HG03280 (cell line): ENCODE results near the gene IL6R.

Source experiments
- ATAC-seq: cut with Tn5 transposase; IDR thresholded peaks from one replicate; pipeline ENCODE4 v1.9.1; 2021; ENCODE audit warnings: mild to moderate bottlenecking, moderate library complexity; ENCODE audit not compliant: unreplicated experiment

The IL6R gene

DNA sequence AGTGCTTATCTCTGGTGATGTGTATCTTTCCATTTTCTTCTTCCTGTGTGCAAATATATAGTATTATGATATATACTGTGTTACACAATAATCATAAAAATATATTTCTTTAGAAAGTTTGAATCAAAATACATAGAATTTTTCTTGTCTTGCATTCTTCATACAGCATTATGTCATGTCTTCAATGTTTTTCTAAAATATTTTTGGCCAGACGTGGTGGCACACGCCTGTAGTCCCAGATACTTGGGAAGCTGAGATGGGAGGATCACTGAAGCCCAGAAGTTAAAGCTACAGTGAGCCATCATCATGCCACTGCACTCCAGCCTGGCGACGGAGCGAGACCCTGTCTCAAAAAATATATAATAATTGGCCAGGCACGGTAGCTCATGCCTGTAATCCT is 41.6 kb downstream of the IL6R start:
- no peak for ATAC-seq

DNA sequence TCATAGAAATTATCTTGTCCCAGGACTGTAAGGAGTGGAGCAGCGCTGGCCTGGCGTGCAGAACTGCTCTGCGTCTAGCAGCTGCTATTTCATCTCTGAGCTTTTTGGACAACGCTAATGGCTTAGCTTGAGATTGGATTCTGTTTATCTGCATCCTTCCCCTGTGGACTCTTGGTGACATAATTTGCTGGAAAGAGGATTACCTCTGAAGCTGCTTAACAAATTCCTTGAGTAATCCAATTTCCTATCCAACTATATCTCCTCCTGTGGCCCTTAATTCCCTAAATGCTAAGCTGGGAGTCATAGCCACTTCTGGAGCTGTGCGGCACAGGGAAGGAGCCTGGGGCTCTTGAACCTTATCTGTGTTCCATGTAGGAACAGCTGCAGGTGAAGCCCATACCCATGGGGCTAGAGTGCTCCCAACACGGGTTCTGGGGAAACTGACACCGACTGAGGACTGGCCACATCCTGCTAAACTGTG is 43.2 kb downstream of the IL6R start:
- no peak for ATAC-seq

DNA sequence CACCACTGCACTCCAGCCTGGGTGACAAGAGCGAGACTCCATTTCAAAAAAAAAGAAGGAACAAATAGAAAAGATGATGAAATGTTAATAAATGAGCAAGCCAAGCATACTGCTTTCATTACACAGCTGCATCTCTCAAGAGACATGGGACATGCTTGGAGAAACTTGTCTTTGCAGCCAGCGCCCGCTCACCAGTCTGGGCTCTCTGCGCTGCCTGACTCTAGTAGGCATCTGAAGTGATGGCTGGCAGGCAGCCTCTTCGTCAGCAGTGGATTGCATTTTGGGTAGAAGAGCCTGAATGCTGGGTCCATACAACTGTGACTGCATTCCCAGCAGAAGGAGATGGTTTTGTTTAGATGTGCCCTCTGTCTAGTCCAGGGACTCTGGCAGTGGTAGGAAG is 48.0 kb downstream of the IL6R start:
- no peak for ATAC-seq

DNA sequence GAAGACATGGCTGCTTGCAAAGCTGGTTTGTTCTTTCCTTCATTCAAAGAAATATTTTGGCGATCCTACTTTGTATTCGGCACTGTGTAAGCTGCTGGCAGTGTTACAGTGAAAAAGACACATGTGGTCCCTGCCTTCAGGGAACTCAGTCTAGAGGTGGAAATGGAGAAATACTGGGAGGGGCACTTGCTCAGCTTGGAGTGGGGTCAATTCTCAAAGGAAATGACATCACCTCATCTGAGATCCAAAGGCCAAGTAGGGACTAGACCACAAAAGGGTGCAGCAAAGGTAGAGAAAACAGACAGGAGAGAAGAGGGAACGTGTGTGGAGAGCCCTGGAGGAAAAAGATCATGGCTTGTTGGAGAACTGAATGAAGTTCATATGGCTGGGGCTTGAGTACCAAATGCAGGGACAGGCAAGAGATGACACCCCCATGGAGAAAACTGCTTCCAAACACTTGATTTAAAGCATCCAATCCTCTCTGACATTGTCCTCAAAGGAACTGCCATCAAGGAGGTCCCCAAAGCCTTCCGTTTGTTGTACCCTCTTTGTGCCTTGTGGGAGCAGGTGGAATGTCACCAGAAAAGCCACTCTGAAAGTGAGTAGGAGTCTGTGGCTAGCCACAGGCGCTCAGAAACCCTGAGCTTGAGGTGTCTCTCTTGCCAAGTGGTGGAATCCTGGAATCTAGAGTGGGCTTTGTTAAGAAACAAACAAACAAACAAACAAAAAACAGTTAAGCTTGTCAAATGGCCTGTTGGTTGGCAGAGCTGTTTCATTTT is 48.6 kb downstream of the IL6R start:
- no peak for ATAC-seq

DNA sequence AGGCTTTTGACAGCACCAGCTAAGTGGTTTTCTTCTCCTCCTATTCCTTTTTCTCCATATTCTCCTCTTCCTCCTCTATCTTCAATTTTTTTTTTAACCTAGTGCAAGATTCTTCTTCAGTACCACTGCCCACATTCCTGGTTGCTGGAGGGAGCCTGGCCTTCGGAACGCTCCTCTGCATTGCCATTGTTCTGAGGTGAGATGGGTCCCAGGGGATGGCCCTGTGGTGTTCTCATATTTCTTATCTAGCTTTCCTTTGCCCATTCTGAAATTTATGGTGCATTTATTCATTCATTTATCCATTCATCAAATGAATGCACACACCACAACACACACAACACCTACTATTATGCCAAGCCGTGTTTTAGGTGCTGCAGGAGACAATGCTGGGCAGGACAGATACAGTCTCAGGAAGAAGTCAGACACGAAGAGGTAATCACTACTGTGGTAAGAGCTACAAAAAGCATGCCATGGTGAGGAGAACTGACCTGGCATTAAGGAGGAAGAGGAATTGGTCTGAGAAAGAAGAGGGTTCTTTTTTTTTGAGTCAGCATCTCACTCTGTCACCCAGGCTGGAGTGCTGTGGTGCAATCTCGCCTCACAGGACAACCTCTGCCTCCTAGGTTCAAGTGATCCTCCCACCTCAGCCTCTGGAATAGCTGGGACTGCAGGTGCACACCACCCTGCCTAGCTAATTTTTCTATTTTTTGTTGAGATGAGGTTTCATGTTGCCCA is 49.4 kb downstream of the IL6R start:
- ATAC-seq, result no peak

DNA sequence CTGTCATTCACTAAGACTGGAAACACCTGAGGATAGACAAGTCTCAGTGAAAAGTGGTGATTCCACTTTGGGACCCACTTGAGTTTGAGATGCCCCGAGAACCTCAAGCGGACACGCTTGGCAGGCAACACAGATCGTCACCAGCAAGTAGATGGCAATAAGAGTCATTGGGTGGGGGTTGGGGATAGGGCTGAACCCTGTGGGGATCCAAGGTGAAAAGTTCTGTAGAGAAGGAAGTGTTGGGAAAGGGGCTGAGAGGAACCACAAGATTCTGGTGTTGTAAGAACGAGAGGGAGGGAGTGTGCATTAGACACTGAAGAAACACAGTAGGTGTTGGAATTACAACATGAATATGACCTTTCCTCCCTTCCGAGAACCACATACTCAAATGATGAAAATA is 51.5 kb downstream of the IL6R start:
- no peak for ATAC-seq

DNA sequence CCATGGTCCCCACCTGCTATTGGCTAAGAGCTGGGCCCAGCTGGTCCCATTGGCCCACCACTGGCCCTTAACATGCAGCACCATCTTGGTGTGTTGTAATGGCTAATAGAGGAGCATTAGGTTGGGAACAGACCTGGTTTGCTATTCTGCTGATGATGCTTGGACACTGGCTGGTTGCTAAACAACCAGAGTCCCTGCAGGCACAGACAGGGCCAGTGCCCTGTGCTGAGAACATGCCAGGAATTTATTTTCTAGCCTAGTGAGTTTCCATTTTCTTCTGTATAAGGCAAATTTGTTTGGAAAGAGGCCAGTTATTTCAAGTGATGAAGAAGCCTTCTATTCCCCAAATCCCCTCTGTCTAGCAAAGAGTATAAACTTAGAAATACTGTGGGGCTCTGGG is 53.9 kb downstream of the IL6R start:
- no peak for ATAC-seq

DNA sequence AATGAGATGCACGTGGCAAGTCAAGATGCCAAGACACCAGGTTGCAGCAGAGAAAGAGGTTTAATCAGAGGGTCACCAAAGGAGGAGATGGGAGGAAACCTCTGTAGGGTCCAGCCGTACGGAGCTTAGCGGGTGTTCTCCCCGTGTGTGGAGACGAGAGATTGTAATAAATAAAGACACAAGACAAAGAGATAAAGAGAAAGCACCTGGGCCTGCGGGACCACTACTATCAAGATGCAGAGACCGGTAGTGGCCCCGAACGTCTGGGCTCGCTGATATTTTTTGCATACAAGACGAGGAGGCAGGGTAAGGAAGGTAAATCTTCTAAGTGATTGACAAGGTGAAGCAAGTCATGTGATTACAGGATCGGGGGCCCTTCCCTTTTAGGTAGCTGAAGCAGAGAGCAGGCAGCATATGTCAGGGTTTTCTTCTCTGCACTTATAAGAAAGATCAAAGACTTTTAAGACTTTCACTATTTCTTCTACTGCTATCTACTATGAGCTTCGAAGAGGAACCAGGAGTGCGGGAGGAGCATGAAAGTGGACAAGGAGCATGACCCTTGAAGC is 55.6 kb downstream of the IL6R start:
- ATAC-seq, result no peak

DNA sequence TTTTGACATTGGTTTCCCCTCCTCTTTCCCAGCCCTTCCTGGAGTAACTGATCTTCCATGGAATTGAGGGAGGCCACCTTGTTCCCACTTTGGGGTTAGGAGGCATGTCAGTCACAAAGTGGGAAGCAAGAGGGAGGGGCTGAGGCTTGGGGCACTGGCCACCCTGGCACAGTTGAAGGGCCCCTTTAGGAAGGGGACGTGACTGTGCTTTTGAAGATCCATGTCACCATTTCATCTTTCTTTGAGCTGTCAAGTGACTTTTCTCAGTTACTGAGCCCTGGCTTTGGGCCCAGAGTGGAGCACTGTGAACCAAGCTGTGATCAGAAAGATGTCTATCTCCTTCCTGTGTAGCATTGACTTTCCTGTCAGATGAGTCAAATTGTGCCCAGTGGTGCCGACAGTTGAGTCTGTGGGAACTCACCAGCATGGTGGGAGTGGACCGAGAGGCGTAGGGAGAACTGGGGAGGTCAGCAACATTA is 58.4 kb downstream of the IL6R start:
- ATAC-seq, result no peak

DNA sequence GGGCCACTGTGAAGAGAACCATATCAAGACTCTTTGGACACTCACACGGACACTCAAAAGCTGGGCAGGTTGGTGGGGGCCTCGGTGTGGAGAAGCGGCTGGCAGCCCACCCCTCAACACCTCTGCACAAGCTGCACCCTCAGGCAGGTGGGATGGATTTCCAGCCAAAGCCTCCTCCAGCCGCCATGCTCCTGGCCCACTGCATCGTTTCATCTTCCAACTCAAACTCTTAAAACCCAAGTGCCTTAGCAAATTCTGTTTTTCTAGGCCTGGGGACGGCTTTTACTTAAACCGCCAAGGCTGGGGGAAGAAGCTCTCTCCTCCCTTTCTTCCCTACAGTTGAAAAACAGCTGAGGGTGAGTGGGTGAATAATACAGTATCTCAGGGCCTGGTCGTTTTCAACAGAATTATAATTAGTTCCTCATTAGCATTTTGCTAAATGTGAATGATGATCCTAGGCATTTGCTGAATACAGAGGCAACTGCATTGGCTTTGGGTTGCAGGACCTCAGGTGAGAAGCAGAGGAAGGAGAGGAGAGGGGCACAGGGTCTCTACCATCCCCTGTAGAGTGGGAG is 60.6 kb downstream of the IL6R start:
- ATAC-seq, result no peak

DNA sequence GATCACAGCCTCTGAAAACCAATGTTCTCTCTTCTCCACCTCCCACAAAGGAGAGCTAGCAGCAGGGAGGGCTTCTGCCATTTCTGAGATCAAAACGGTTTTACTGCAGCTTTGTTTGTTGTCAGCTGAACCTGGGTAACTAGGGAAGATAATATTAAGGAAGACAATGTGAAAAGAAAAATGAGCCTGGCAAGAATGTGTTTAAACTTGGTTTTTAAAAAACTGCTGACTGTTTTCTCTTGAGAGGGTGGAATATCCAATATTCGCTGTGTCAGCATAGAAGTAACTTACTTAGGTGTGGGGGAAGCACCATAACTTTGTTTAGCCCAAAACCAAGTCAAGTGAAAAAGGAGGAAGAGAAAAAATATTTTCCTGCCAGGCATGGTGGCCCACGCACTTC is 61.1 kb downstream of the IL6R start:
- ATAC-seq, result no peak

DNA sequence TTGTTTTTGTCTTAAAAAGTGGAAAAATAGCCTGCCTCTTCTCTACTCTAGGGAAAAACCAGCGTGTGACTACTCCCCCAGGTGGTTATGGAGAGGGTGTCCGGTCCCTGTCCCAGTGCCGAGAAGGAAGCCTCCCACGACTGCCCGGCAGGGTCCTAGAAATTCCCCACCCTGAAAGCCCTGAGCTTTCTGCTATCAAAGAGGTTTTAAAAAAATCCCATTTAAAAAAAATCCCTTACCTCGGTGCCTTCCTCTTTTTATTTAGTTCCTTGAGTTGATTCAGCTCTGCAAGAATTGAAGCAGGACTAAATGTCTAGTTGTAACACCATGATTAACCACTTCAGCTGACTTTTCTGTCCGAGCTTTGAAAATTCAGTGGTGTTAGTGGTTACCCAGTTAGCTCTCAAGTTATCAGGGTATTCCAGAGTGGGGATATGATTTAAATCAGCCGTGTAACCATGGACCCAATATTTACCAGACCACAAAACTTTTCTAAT is 61.8 kb downstream of the IL6R start:
- no peak for ATAC-seq

DNA sequence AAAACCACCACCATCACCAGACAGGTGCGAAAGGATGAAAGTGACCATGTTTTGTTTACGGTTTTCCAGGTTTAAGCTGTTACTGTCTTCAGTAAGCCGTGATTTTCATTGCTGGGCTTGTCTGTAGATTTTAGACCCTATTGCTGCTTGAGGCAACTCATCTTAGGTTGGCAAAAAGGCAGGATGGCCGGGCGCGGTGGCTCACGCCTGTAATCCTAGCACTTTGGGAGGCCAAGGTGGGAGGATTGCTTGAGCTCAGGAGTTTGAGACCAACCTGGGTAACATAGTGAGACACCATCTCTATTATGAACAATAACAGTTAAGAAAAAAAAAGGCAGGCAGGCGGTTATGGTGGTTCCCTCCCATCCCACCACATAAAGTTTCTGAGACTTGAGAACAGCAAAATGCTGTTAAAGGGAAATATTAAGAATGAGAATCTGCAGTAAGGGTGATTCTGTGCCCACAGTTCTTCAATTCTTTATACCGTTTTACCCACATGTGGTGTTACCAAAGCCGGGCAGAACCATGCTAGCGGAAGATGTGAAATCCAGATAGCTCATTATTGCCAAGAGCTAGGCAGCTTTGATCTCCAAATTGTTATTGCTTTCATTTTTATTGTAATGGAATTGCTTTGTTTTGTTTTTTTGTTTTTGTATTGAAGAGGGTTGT is 62.4 kb downstream of the IL6R start:
- no peak for ATAC-seq

DNA sequence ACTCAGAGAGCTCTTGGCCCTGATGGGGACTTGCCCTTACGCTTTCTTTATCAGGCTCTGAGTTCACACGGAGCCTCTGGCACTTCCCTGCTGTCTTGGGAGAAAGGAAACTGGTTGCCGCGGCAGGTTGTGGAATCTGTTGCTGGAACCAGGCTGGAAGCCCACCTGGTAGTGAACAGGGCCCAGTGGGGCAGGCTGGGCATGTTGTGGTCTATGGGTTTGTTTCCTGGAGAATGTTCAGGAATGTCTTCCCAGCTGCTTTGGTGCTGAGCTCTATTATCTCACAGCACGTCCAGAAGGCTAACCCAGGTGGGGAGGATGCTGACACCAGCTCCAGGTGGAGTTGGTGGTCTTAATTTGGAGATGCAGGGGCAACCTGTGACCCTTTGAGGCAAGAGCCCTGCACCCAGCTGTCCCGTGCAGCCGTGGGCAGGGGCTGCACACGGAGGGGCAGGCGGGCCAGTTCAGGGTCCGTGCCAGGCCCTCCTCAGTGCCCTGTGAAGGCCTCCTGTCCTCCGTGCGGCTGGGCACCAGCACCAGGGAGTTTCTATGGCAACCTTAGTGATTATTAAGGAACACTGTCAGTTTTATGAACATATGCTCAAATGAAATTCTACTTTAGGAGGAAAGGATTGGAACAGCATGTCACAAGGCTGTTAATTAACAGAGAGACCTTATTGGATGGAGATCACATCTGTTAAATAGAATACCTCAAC is 63.5 kb downstream of the IL6R start:
- no peak for ATAC-seq

DNA sequence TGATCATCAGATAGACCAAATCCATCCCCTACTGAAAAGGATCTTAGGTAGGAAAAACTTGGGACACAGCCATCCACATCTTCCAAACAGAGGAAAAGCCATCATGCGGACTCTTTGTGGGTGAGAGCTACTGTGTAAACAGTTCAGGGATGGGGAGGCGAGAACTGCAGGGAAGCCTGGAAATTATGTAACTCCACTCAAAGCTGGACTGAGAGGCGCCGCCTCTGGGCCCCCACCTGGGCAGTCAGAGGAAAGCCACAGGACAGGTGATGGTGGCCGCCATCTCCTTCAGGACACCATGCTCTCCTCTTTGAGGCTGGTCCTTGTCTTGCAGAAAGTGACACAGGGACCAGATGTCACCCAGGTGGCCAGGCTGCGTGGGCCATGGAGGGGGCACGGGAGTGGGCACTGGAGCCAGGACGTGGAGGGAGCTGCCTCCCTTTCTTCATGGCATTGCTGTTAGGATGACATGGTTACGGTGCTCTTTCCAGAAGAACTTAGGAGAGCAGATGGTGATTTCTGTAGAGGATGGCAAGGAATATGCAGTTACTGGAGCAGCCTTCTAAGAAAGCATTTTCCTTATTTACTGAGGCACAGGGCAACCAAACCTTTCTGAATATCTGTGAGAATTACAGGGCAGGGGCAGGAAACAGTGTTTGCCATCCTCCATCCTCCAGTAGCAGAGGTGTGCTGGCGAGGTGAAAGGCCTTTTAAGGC is 64.9 kb downstream of the IL6R start:
- ATAC-seq, result no peak

DNA sequence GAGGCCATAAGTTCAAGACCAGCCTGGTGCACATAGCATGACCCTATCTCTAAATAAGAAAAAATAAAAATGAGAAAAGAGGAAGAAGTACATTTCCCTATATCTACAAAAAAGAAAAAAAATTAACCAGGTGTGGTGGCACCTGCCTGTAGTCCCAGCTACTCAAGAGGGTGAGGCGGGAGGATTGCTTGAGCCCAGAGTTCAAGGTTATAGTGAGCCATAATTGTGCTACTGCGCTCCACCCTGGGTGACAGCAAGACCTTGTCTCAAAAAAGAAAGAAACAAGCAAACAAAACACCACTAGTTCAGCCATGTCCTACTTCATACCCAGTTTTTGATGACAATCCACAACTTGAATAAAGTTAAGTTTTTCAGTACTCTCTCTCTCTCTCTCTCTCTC is 66.2 kb downstream of the IL6R start:
- ATAC-seq, result no peak

DNA sequence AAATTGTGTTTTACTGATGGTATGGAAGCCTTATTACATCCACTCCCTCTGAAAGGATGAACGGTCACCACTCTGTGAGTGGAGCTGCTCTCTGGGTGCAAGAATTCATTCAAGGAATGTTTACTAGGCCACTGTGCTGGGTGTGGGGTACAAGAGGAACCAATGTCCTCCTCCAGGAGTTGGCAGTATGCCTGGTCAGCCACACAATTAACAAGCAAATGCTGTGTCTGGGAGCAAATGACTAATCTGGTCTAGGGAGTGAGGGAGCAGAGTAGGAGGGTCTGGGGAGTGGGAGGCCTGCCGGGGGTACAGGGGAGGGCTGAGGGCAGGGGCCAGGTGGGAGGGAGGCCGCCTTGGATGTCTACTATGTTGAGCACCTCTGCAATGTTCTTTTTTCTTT is 69.7 kb downstream of the IL6R start:
- no peak for ATAC-seq

DNA sequence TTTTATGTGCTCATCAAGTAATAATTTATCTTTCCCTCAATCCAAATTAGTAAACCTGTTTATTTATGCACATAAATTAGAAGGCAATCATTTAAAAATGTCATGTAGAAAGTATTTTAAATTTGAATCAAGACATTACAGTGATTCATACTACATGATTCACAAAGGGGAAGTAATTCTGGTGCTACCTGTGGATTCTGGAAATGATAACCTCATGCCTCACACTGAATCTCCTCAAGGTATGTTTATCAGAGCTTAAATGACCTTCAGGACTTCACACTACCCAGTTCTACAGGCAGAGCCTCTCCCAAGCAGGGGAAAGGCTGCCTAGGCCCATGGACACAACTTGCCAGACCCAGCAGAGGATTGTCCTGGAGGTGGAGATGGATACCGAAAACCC is 71.6 kb downstream of the IL6R start:
- ATAC-seq, result no peak

DNA sequence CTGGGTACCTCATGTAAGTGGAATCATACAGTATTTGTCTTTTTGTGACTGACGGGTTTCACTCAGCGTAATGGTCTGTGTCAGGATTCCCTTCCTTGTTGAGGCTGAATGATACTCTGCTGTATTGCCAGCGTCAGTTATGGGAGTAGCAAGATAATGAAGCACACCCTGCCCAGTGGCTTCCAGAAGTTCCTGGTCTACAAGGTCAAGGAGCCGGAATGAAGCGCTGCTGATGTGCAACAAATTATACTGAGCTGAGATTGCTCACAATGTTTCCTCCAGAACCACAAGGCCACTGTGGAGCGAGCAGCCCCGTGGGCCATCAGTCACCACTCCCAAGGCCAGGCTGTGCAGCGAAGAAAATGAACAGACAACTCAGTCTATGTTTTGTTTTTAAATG is 72.9 kb downstream of the IL6R start:
- no peak for ATAC-seq

DNA sequence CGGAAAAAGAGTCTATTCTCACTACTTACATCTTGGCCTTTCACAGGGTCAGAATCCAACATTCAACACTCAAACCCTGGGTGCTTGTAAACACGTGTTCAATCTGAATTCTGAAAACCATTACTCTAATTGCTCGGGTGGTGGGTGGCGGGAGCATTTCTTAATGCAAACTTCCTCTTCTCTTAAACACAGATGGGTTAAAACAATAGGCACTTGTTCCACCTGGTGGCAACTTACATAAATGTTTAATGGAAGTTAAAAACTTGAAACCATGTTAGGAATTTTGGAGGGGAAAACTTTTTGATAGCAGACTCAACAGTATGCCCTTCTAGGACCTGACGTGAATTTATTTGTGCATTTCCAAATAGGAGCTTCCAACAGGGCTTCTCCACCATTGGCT is 73.5 kb downstream of the IL6R start:
- ATAC-seq, result no peak
